ENCODE data around the gene ZDHHC19. TPM values are rescaled to one million over a fixed set of nuclear protein-coding genes. Genes with fewer than 3 reads are reported as not detected.
"Not testable (repeated sequence)": the region's sequence is repeated elsewhere in the genome, so short reads cannot be mapped to it uniquely, and the experiment has no call there.

The ZDHHC19 gene
- total RNA-seq, 4 donors from 2014 or later = 2.2 TPM; not detected in 3

DNA sequence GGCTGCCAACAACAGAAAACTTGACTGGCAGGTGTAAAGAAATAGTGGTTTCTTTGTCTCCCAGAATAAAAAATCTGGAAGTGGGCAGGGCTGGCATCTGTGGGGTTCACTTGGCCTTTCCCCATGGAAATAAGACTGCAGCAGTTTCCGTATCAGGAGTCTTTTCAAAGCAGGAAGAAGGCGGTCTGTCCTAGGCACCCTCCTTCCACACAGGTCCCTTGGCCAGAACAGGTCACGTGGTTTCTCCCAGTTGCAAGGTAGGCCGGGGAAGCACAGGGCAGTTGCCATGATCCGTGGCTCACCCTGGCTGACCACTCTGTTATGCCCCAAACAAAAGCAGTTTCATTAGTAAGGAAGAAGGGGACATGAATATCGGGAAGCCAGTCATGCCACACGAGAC lies 45.4 kb downstream of the ZDHHC19 start:
- no peaks in the 10 kb centered on the region for H3K27me3 ChIP-seq
- H3K9me3 ChIP-seq = no peaks in the 10 kb centered on the region
- H3K27ac ChIP-seq = no peak overlapping the region
- H3K36me3 ChIP-seq = no peaks in the 10 kb centered on the region
- H3K4me3 ChIP-seq = no peak overlapping the region
- no peak for TF ChIP-seq POLR2A (IDR thresholded peaks at IDR 0.05)
- TF ChIP-seq, protein P1, sequence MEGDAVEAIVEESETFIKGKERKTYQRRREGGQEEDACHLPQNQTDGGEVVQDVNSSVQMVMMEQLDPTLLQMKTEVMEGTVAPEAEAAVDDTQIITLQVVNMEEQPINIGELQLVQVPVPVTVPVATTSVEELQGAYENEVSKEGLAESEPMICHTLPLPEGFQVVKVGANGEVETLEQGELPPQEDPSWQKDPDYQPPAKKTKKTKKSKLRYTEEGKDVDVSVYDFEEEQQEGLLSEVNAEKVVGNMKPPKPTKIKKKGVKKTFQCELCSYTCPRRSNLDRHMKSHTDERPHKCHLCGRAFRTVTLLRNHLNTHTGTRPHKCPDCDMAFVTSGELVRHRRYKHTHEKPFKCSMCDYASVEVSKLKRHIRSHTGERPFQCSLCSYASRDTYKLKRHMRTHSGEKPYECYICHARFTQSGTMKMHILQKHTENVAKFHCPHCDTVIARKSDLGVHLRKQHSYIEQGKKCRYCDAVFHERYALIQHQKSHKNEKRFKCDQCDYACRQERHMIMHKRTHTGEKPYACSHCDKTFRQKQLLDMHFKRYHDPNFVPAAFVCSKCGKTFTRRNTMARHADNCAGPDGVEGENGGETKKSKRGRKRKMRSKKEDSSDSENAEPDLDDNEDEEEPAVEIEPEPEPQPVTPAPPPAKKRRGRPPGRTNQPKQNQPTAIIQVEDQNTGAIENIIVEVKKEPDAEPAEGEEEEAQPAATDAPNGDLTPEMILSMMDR (IDR thresholded peaks at IDR 0.05) = no peak
- no peaks in the 10 kb centered on the region for H3K4me1 ChIP-seq
- intact Hi-C loops (cut with DNase I; ENCODE audit: low total_unique reads) = no loop called here
- DNase-seq = no peak

DNA sequence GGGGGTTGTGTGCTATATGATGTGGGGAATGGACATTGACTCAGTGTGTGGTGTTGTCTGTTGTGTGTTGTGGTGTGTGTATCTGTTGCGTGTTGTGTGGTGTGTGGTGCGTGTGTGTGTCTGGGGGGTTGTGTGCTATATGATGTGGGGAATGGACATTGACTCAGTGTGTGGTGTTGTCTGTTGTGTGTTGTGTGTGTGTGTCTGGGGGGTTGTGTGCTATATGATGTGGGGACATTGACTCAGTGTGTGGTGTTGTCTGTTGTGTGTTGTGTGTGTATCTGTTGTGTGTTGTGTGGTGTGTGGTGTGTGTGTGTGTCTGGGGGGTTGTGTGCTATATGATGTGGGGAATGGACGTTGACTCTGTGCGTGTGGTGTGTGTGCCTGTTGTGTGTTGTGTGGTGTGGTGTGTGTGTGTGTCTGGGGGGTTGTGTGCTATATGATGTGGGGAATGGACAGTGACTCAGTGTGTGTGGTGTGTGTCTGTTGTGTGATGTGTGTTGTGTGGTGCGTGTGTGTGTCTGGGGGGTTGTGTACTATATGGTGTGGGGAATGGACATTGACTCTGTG lies 46.1 kb downstream of the ZDHHC19 start:
- H3K36me3 ChIP-seq; H3K27me3 ChIP-seq; H3K4me3 ChIP-seq; H3K4me1 ChIP-seq; H3K9me3 ChIP-seq; intact Hi-C loops (cut with DNase I; ENCODE audit: low total_unique reads); H3K27ac ChIP-seq; DNase-seq: not testable (repeated sequence)

DNA sequence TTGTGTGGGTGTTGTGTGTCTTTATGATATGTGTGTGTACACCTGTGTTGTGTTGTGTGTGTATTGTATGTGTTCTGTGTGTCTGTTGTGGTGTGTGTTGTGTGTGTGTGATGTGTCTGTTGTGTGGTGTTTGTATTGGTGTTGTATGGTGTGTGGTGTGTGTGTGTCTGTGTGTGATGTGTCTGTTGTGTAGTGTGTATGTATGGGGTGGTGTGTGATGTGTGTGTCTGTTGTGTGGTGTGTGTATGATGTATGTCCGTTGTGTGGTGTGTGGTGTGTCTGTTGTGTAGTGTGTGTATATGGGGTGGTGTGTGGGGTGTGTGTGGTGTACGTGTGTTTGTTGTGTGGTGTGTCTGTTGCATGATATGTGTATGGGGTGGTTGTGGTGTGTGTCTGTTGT lies 46.6 kb downstream of the ZDHHC19 start:
- no peak overlapping the region for H3K4me3 ChIP-seq
- intact Hi-C loops (cut with DNase I; ENCODE audit: low total_unique reads) = no loop called here
- H3K36me3 ChIP-seq = no peaks in the 10 kb centered on the region
- DNase-seq = no peak
- H3K9me3 ChIP-seq = no peaks in the 10 kb centered on the region
- no peak for TF ChIP-seq POLR2A (IDR thresholded peaks at IDR 0.05)
- TF ChIP-seq, protein P1 (IDR thresholded peaks at IDR 0.05) = no peak
- no peak overlapping the region for H3K27ac ChIP-seq
- H3K27me3 ChIP-seq = no peaks in the 10 kb centered on the region
- no peaks in the 10 kb centered on the region for H3K4me1 ChIP-seq

DNA sequence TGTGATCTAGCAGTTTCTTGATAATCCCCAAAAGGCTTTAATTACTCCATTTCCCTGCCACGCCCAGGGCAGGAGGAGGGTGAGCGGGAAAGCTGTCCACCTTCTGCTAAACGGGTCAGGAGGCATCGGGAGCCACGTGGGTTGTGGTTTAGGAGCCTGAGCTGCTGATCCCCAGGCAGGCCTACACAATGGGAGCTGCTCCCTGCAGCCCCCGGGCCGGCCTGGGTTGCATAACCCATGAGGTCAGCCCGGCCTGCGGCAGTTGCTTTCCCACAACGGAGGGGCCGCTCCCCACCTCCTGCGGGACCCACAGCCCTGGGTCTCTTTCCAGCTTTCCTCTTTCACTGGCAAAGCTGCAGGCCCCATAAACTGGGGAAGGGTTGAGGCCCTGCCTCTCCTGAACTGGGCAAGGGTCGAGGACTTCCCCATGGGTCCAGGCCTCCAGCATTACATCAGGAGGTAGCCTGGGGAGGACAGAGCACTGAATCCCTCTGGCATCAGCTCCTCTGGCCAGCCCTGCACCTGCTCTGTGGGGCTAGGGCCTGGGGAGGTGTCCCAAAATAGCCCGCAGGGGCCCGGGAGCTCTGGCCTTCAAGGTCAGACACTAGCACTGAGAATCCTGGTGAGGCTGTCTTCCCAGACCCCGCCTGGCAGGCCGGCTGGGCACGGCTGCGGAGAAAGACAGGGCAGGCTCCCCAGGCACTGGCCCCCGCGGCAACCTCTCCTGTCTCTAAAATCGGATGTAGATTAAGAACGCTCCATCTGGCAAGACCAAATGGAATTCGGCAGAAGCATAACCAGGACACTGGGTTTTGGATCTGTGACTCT lies 47.3 kb downstream of the ZDHHC19 start:
- intact Hi-C loops (cut with DNase I; ENCODE audit: low total_unique reads) = no loop called here
- no peak for DNase-seq
- Histone ChIP-seq H3K36me3 (no peaks in the 10 kb centered on the region), H3K27me3 (no peaks in the 10 kb centered on the region), H3K27ac (no peak overlapping the region), H3K9me3 (no peaks in the 10 kb centered on the region), H3K4me1 (no peaks in the 10 kb centered on the region), H3K4me3 (no peak overlapping the region)
- TF ChIP-seq, protein P1 (IDR thresholded peaks at IDR 0.05) = no peak
- no peak for TF ChIP-seq POLR2A (IDR thresholded peaks at IDR 0.05)

DNA sequence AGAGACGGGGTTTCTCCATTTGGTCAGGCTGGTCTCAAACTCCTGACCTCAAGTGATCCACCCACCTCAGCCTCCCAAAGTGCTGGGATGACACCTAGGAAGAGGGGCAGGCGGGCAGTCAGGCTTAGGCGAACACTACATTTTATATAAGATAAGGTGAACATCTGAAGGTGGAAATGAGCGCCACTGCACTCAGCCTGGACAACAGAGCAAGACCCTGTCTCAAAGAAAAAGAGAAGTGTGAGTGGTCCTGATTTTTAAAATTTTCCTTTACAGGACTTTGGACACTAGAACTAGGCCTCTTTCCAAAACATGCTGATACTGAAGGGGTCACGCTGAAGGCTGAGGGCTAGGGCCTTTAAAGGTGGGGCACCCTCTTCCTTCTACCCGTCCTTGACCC lies 48.0 kb downstream of the ZDHHC19 start:
- Histone ChIP-seq H3K36me3 (no peaks in the 10 kb centered on the region), H3K27me3 (no peaks in the 10 kb centered on the region), H3K27ac (no peak overlapping the region), H3K4me1 (no peaks in the 10 kb centered on the region), H3K9me3 (no peaks in the 10 kb centered on the region), H3K4me3 (no peak overlapping the region)
- DNase-seq = no peak
- no peak for TF ChIP-seq POLR2A (IDR thresholded peaks at IDR 0.05)
- TF ChIP-seq, protein P1 (IDR thresholded peaks at IDR 0.05) = no peak
- intact Hi-C loops (cut with DNase I; ENCODE audit: low total_unique reads) = no loop called here
